Stomach (tissue), 9 donors: Measurements from ENCODE around the gene OR9A2. TPM values are rescaled to one million over a fixed set of nuclear protein-coding genes. Genes with fewer than 3 reads are reported as not detected.
A peak's percentile ranks its signal among the peaks of the same experiment; 100 is the strongest.

Source experiments
- DNase-seq, 2 donors: peaks; one replicate each; pipeline versions ENCODE4 v3.0.0 to v3.0.0-alpha.2; 2013 to 2019
- H3K27ac ChIP-seq, 5 donors: fragments of 200-600 bp in 4 of 5; sonication (generic) in 4 of 5; one replicate each; pipeline ENCODE4 v1.5.1; 2013 to 2019; ENCODE audit warnings: mild to moderate bottlenecking in 1 of 5, moderate library complexity in 1 of 5
- H3K27me3 ChIP-seq, 3 donors: fragments of 200-600 bp; sonication (generic); one replicate each; pipeline ENCODE4 v1.5.1; 2017 to 2019; ENCODE audit warnings: mixed run types in 1 of 3
- H3K36me3 ChIP-seq, 4 donors: fragments of 200-600 bp; sonication (generic); 1 replicate in 3 of 4; 2 replicates in 1 of 4; pipeline ENCODE4 v1.5.1; 2016 to 2019
- H3K4me1 ChIP-seq, 4 donors: fragments of 200-600 bp; sonication (generic); one replicate each; pipeline ENCODE4 v1.5.1; 2016 to 2019
- H3K4me3 ChIP-seq, 4 donors: fragments of 200-600 bp; sonication (generic) in 3 of 4; one replicate each; pipeline ENCODE4 v1.5.1; 2016 to 2019; ENCODE audit warnings: mild to moderate bottlenecking in 1 of 4
- H3K9me3 ChIP-seq, 4 donors: fragments of 200-600 bp; sonication (generic); one replicate each; pipeline ENCODE4 v1.5.1; 2016 to 2019
- CTCF ChIP-seq, 7 experiments: fragments of 450-650 bp in 4 of 7; fragments of 200-600 bp in 3 of 7; sonication (generic) in 3 of 7; IDR thresholded peaks; one replicate each; pipeline ENCODE4 v1.5.1; 2016 to 2019; ENCODE audit warnings: antibody characterized with exemption in 7 of 7, control low read depth in 2 of 7, mild to moderate bottlenecking in 1 of 7
- EP300 ChIP-seq: sonication (generic); formaldehyde crosslinking; IDR thresholded peaks from one replicate; pipeline ENCODE4 v1.6.1; 2017; ENCODE audit warnings: antibody characterized with exemption
- POLR2A ChIP-seq, 4 donors: fragments of 450-650 bp; IDR thresholded peaks; one replicate each; pipeline ENCODE4 v1.6.1; 2016; ENCODE audit warnings: antibody characterized with exemption in 4 of 4, control low read depth in 2 of 4, mild to moderate bottlenecking in 1 of 4, moderate library complexity in 1 of 4
- POLR2AphosphoS5 ChIP-seq, 3 donors: sonication (generic); formaldehyde crosslinking; IDR thresholded peaks; one replicate each; pipeline ENCODE4 v1.6.1; 2016; ENCODE audit warnings: antibody characterized with exemption in 3 of 3
- WGBS, 5 donors: extraction: QIAGEN DNeasy Blood & Tissue Kit in 3 of 5; methylation state at CpG; one replicate each; pipeline versions ENCODE4 v1.1.5 to v1.1.7; 2013 to 2018; 5-methylcytosine and 5-hydroxymethylcytosine counted together
- intact Hi-C: fragments of 100-400 bp; cut with DNase I; formaldehyde crosslinking; loops from one replicate; pipeline ENCODE4 v1.15.1; 2023; ENCODE audit warnings: low total_unique reads
- polyA plus RNA-seq, 3 donors: library from polyadenylated mRNA; stranded (reverse); fragments of 200-250 nt; gene quantifications; one replicate each; pipeline ENCODE4 v1.2.3, GENCODE V29; 2013
- total RNA-seq, 5 donors: library from RNA; depleted of rRNA; stranded (reverse); fragments of >200 nt; gene quantifications; one replicate each; pipeline versions ENCODE4 v1.1.0 to v1.2.3, GENCODE V29; 2014 to 2016
- donor health status: healthy with polysubstance abuse.
- donor health status: Bipolar disorder and iron deficiency.
- donor health status: healthy.

The OR9A2 gene
- total and polyA plus RNA-seq, 8 donors = not detected

- DNase-seq = peak in 1 of 2 donors; percentile 7
- no peaks in the 10 kb centered on the region for H3K27me3 ChIP-seq
- TF ChIP-seq POLR2AphosphoS5 (IDR thresholded peaks at IDR 0.05) (no peak), CTCF (IDR thresholded peaks at IDR 0.05) (no peak), EP300 (no peak), POLR2A (IDR thresholded peaks at IDR 0.05) (no peak)
- H3K36me3 ChIP-seq = no peaks in the 10 kb centered on the region
- WGBS, 5 donors = 50 to 75% (median 65%) methylated on average over 2 of the region's 2 CpGs
- H3K4me3 ChIP-seq = no peak overlapping the region
- no peak overlapping the region for H3K27ac ChIP-seq
- H3K9me3 ChIP-seq = no peaks in the 10 kb centered on the region
- no peaks in the 10 kb centered on the region for H3K4me1 ChIP-seq
- intact Hi-C loops = no loop called here
Observed at GRCh38 chr7:143068446-143068845, 41.5 kb upstream of the OR9A2 start.

DNA sequence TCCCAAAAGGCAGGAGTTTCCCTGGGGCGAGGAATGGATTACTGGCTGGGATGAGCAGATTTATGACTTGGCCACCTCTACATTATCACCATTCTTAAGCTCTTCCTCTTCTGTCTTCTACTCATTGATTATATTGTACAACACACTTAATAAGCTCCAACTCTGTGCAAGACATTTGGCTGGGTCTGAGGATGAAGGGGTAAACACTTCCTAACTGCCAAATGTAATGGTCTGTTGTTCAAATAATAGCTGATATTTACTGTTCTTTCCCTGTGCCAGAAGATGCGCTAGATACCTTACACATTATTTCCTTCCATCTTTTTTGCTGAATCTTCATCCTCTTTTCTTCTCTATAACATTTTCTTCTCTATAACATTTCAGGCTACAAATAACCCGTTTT, 36.8 kb upstream of the OR9A2 start:
- H3K27ac ChIP-seq = no peak overlapping the region
- no peaks in the 10 kb centered on the region for H3K9me3 ChIP-seq
- 74 to 80% (median 77%) methylated on average over 3 of the region's 3 CpGs for WGBS, 5 donors
- no peaks in the 10 kb centered on the region for H3K27me3 ChIP-seq
- TF ChIP-seq EP300 (no peak), POLR2AphosphoS5 (IDR thresholded peaks at IDR 0.05) (no peak), POLR2A (IDR thresholded peaks at IDR 0.05) (no peak), CTCF (IDR thresholded peaks at IDR 0.05) (no peak)
- H3K36me3 ChIP-seq = no peaks in the 10 kb centered on the region
- H3K4me1 ChIP-seq = no peaks in the 10 kb centered on the region
- H3K4me3 ChIP-seq = no peak overlapping the region
- intact Hi-C loops = no loop called here
- no peak for DNase-seq

GRCh38 chr7:143055754-143056153, 28.8 kb upstream of the OR9A2 start:
- H3K27ac ChIP-seq = no peak overlapping the region
- TF ChIP-seq POLR2AphosphoS5 (IDR thresholded peaks at IDR 0.05) (no peak), CTCF (IDR thresholded peaks at IDR 0.05) (no peak), POLR2A (IDR thresholded peaks at IDR 0.05) (no peak), EP300 (no peak)
- intact Hi-C loops = no loop called here
- H3K27me3 ChIP-seq = no peaks in the 10 kb centered on the region
- H3K4me3 ChIP-seq = no peak overlapping the region
- DNase-seq = no peak
- no peaks in the 10 kb centered on the region for H3K4me1 ChIP-seq
- no peaks in the 10 kb centered on the region for H3K9me3 ChIP-seq
- H3K36me3 ChIP-seq = no peaks in the 10 kb centered on the region

DNA sequence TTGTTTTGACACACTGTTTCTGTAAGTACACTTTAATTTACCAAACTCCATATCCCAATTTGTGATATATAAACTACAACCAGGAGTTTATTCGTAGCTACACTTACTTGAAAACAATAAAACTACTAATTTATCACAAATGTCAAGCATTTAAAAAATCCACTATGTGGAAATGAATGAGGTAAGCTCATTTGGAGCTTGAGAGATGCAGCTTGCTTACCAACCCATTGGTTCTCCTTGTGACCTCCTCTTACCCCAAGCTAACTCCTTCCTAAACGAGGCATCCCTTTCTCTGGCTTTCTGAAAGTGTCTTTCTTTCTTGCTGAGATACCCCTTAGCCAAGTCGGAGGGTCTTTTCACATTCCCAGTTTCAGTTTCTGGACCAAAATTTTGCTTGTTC, 27.7 kb upstream of the OR9A2 start:
- 37 to 62% (median 47%) methylated on average over 3 of the region's 3 CpGs for WGBS, 5 donors
- no peaks in the 10 kb centered on the region for H3K9me3 ChIP-seq

More for the DNA sequence above, 27.7 kb upstream of the OR9A2 start:
- intact Hi-C loops = no loop called here
- Histone ChIP-seq H3K27ac (no peak overlapping the region), H3K36me3 (no peaks in the 10 kb centered on the region), H3K4me1 (no peaks in the 10 kb centered on the region), H3K27me3 (no peaks in the 10 kb centered on the region), H3K4me3 (no peak overlapping the region)
- DNase-seq = no peak
- TF ChIP-seq CTCF (IDR thresholded peaks at IDR 0.05) = no peak
- no peak for TF ChIP-seq EP300
- no peak for TF ChIP-seq POLR2A (IDR thresholded peaks at IDR 0.05)
- TF ChIP-seq POLR2AphosphoS5 (IDR thresholded peaks at IDR 0.05) = no peak
